ENCODE results near the gene MT1HL1. TPM values are rescaled to one million over a fixed set of nuclear protein-coding genes. Genes with fewer than 3 reads are reported as not detected.

MT1HL1 gene
- total and polyA plus RNA-seq, 4 donors = not detected

DNA sequence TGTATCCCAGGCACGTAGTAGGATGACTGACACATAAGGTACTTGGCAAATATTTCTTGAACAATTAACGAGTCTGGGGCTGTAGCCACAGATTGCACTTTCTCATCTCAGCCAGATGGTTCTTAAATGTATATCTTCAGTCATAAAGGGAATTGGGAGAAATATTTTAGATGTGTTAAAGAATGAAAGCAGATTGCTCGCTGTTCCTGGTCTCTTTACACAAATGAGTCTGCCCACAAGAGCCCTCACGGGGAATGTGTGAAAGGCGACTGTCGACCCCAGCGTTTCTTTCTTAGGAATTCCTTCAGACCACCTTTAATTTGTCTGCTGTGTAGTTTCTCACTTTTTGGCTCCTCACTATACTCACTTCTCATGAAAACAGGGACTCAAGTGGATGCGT lies 725 bp downstream of the MT1HL1 start:
- H3K27ac ChIP-seq (ENCODE audit: low read depth, low read length) = no peak overlapping the region
- no peak overlapping the region for H3K4me3 ChIP-seq (ENCODE audit: low read depth, low read length)
- no peaks in the 10 kb centered on the region for H3K27me3 ChIP-seq (ENCODE audit: control insufficient read depth, insufficient read depth, low read length)
- no peaks in the 10 kb centered on the region for H3K36me3 ChIP-seq (ENCODE audit: control insufficient read depth, insufficient read depth, low read length)
- no peaks in the 10 kb centered on the region for H3K9me3 ChIP-seq (ENCODE audit: control insufficient read depth, insufficient read depth, low read length)
- H3K4me1 ChIP-seq (ENCODE audit: control insufficient read depth, insufficient read depth, low read length) = no peaks in the 10 kb centered on the region
- DNase-seq (ENCODE audit: low read depth in 4 of 6, low spot score in 6 of 6) = peak in 1 of 6 donors; percentile 63
- WGBS (ENCODE audit: insufficient coverage) = 65% methylated on average over 2 of the region's 8 CpGs

- Histone ChIP-seq H3K27ac (ENCODE audit: low read depth, low read length) (no peak overlapping the region), H3K9me3 (ENCODE audit: control insufficient read depth, insufficient read depth, low read length) (no peaks in the 10 kb centered on the region), H3K4me3 (ENCODE audit: low read depth, low read length) (no peak overlapping the region), H3K27me3 (ENCODE audit: control insufficient read depth, insufficient read depth, low read length) (no peaks in the 10 kb centered on the region), H3K36me3 (ENCODE audit: control insufficient read depth, insufficient read depth, low read length) (no peaks in the 10 kb centered on the region), H3K4me1 (ENCODE audit: control insufficient read depth, insufficient read depth, low read length) (no peaks in the 10 kb centered on the region)
- no peak for DNase-seq (ENCODE audit: low read depth in 4 of 6, low spot score in 6 of 6)
- WGBS (ENCODE audit: insufficient coverage) = 67% methylated on average over 1 of the region's 4 CpGs
Observed at GRCh38 chr1:237000191-237000590, 4.0 kb downstream of the MT1HL1 start.

- peak in 1 of 6 donors; percentile 65 for DNase-seq (ENCODE audit: low read depth in 4 of 6, low spot score in 6 of 6)
- Histone ChIP-seq H3K36me3 (ENCODE audit: control insufficient read depth, insufficient read depth, low read length) (no peaks in the 10 kb centered on the region), H3K4me1 (ENCODE audit: control insufficient read depth, insufficient read depth, low read length) (no peaks in the 10 kb centered on the region), H3K27me3 (ENCODE audit: control insufficient read depth, insufficient read depth, low read length) (no peaks in the 10 kb centered on the region), H3K27ac (ENCODE audit: low read depth, low read length) (no peak overlapping the region), H3K4me3 (ENCODE audit: low read depth, low read length) (no peak overlapping the region), H3K9me3 (ENCODE audit: control insufficient read depth, insufficient read depth, low read length) (no peaks in the 10 kb centered on the region)
- no CpG with 5 or more reads among the region's 3 CpGs for WGBS (ENCODE audit: insufficient coverage)
Observed at GRCh38 chr1:236998546-236998945, 5.7 kb downstream of the MT1HL1 start.

DNA sequence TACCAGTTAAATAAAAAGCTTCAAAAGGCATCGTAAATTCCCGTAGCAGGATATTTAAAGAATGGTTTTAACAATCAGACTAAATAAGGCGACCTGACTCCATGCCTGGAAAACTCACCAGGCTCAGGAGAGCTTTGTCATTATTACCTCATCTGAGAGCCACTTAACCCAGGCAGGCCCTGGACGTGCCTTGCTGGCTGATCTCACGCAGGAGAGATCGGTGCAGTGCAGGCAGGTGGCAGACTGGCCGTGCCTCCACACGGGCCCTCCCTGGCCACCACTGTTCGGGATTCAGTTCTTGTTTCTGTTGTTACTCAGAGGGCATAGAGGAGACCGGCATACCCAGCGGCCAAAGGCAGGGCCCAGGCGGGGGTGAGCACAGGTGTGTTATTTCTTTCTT lies 6.4 kb downstream of the MT1HL1 start:
- no peaks in the 10 kb centered on the region for H3K4me1 ChIP-seq (ENCODE audit: control insufficient read depth, insufficient read depth, low read length)
- WGBS (ENCODE audit: insufficient coverage) = 56% methylated on average over 8 of the region's 12 CpGs
- DNase-seq (ENCODE audit: low read depth in 4 of 6, low spot score in 6 of 6) = peak in 1 of 6 donors; percentile 34
- no peaks in the 10 kb centered on the region for H3K36me3 ChIP-seq (ENCODE audit: control insufficient read depth, insufficient read depth, low read length)
- H3K27me3 ChIP-seq (ENCODE audit: control insufficient read depth, insufficient read depth, low read length) = no peaks in the 10 kb centered on the region
- H3K9me3 ChIP-seq (ENCODE audit: control insufficient read depth, insufficient read depth, low read length) = no peaks in the 10 kb centered on the region
- no peak overlapping the region for H3K27ac ChIP-seq (ENCODE audit: low read depth, low read length)
- H3K4me3 ChIP-seq (ENCODE audit: low read depth, low read length) = no peak overlapping the region

DNA sequence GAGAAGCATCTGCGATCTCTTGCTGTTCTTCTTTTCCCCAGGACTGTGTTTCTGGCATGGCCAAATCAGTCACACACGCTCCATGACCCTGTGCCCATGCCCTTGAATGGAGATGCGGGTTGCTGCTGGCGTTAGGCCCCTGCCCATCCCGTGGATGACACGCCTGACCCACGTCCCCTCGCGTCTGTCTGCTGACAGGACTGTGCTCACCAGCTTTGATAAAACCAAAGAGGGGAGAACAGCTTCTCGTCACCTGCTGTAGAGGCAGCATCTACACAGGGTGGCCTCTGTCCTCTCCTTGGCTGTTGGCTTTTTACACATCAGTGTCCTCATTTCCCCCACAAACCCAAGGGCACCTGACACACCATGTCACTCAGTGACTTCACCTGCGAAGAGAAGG lies 6.9 kb downstream of the MT1HL1 start:
- H3K27ac ChIP-seq (ENCODE audit: low read depth, low read length) = no peak overlapping the region
- DNase-seq (ENCODE audit: low read depth in 4 of 6, low spot score in 6 of 6) = no peak

GRCh38 chr1:236994450-236994849 lies 9.8 kb downstream of the MT1HL1 start:
- Histone ChIP-seq H3K4me1 (ENCODE audit: control insufficient read depth, insufficient read depth, low read length) (no peaks in the 10 kb centered on the region), H3K4me3 (ENCODE audit: low read depth, low read length) (no peak overlapping the region), H3K27me3 (ENCODE audit: control insufficient read depth, insufficient read depth, low read length) (no peaks in the 10 kb centered on the region), H3K9me3 (ENCODE audit: control insufficient read depth, insufficient read depth, low read length) (peaks cover 8% of the 10 kb centered on the region), H3K36me3 (ENCODE audit: control insufficient read depth, insufficient read depth, low read length) (no peaks in the 10 kb centered on the region), H3K27ac (ENCODE audit: low read depth, low read length) (no peak overlapping the region)
- no CpG with 5 or more reads among the region's 1 CpG for WGBS (ENCODE audit: insufficient coverage)
- DNase-seq (ENCODE audit: low read depth in 4 of 6, low spot score in 6 of 6) = no peak

More for the DNA sequence above, 6.9 kb downstream of the MT1HL1 start:
- WGBS (ENCODE audit: insufficient coverage) = 90% methylated on average over 11 of the region's 11 CpGs
- no peaks in the 10 kb centered on the region for H3K36me3 ChIP-seq (ENCODE audit: control insufficient read depth, insufficient read depth, low read length)
- H3K27me3 ChIP-seq (ENCODE audit: control insufficient read depth, insufficient read depth, low read length) = no peaks in the 10 kb centered on the region
- H3K9me3 ChIP-seq (ENCODE audit: control insufficient read depth, insufficient read depth, low read length) = no peaks in the 10 kb centered on the region
- no peak overlapping the region for H3K4me3 ChIP-seq (ENCODE audit: low read depth, low read length)
- no peaks in the 10 kb centered on the region for H3K4me1 ChIP-seq (ENCODE audit: control insufficient read depth, insufficient read depth, low read length)

- 83% methylated on average over 2 of the region's 8 CpGs for WGBS (ENCODE audit: insufficient coverage)
- Histone ChIP-seq H3K27ac (ENCODE audit: low read depth, low read length) (no peak overlapping the region), H3K4me3 (ENCODE audit: low read depth, low read length) (no peak overlapping the region), H3K36me3 (ENCODE audit: control insufficient read depth, insufficient read depth, low read length) (no peaks in the 10 kb centered on the region), H3K4me1 (ENCODE audit: control insufficient read depth, insufficient read depth, low read length) (no peaks in the 10 kb centered on the region), H3K9me3 (ENCODE audit: control insufficient read depth, insufficient read depth, low read length) (peaks cover 10% of the 10 kb centered on the region), H3K27me3 (ENCODE audit: control insufficient read depth, insufficient read depth, low read length) (no peaks in the 10 kb centered on the region)
- DNase-seq (ENCODE audit: low read depth in 4 of 6, low spot score in 6 of 6) = no peak
Observed at GRCh38 chr1:236992449-236992848, 11.8 kb downstream of the MT1HL1 start.

DNA sequence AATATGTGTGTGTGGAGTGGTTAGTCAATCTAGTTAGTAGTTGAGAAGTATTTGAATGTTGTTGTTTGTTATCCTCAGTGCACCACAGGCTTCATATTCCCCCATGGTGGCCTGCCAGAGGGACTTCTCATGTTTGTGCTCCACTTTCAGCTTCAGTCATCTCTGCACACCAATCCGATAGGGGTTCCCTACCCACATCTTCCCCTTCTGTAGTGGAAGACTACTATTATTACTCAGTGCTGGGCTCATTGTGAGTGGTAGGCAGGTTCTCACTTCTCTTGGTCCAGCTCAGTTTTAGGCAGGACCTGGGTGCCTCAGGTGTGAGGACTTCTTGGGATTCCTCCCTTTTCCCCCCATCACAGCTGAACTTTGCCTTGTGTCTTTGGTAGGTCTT lies 14.2 kb downstream of the MT1HL1 start:
- no peak overlapping the region for H3K4me3 ChIP-seq (ENCODE audit: low read depth, low read length)
- DNase-seq (ENCODE audit: low read depth in 4 of 6, low spot score in 6 of 6) = no peak
- H3K27me3 ChIP-seq (ENCODE audit: control insufficient read depth, insufficient read depth, low read length) = no peaks in the 10 kb centered on the region
- no peaks in the 10 kb centered on the region for H3K36me3 ChIP-seq (ENCODE audit: control insufficient read depth, insufficient read depth, low read length)
- no peaks in the 10 kb centered on the region for H3K4me1 ChIP-seq (ENCODE audit: control insufficient read depth, insufficient read depth, low read length)
- H3K9me3 ChIP-seq (ENCODE audit: control insufficient read depth, insufficient read depth, low read length) = peaks cover 10% of the 10 kb centered on the region
- H3K27ac ChIP-seq (ENCODE audit: low read depth, low read length) = no peak overlapping the region
- no CpG with 5 or more reads among the region's 1 CpG for WGBS (ENCODE audit: insufficient coverage)

DNA sequence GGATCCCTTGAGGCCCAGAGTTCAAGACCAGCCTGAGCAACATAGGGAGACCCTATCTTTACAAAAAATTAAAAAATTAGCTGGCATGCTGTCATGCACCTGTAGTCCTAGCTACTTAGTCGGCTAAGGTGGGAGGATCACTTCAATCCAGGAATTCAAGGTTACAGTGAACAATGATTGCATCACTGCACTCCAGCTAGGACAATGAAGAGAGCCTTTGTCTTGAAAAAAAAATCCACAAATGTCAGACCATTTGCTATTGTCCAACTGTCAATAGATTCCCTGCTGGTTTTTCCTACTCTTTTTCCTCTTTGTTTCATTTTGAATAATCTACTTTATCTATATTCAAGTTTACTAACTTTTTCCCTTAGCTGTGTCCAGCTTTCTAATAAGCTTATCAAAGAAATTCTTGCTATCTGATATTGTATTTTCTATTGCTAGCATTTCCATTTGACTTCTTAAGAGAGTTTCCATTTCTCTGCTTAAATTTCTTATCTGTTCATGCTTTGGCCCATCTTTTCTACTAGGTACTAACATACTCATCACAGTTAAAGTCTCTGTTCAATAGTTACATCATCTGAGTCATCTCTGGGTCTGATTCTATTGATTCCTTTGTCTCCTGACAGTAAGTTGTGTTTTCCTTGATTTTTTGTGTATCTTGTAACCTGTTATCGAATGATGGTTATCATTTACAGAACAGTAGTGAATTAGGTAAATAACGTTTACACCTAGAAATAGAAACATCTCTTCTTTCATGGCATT lies 14.8 kb downstream of the MT1HL1 start:
- Histone ChIP-seq H3K27me3 (ENCODE audit: control insufficient read depth, insufficient read depth, low read length) (no peaks in the 10 kb centered on the region), H3K36me3 (ENCODE audit: control insufficient read depth, insufficient read depth, low read length) (no peaks in the 10 kb centered on the region), H3K27ac (ENCODE audit: low read depth, low read length) (no peak overlapping the region), H3K4me3 (ENCODE audit: low read depth, low read length) (no peak overlapping the region), H3K4me1 (ENCODE audit: control insufficient read depth, insufficient read depth, low read length) (no peaks in the 10 kb centered on the region), H3K9me3 (ENCODE audit: control insufficient read depth, insufficient read depth, low read length) (peaks cover 10% of the 10 kb centered on the region)
- 83% methylated on average over 1 of the region's 3 CpGs for WGBS (ENCODE audit: insufficient coverage)
- DNase-seq (ENCODE audit: low read depth in 4 of 6, low spot score in 6 of 6) = no peak

- Histone ChIP-seq H3K36me3 (ENCODE audit: control insufficient read depth, insufficient read depth, low read length) (no peaks in the 10 kb centered on the region), H3K27ac (ENCODE audit: low read depth, low read length) (no peak overlapping the region), H3K4me1 (ENCODE audit: control insufficient read depth, insufficient read depth, low read length) (no peaks in the 10 kb centered on the region), H3K4me3 (ENCODE audit: low read depth, low read length) (no peak overlapping the region), H3K27me3 (ENCODE audit: control insufficient read depth, insufficient read depth, low read length) (no peaks in the 10 kb centered on the region), H3K9me3 (ENCODE audit: control insufficient read depth, insufficient read depth, low read length) (no peaks in the 10 kb centered on the region)
- DNase-seq (ENCODE audit: low read depth in 4 of 6, low spot score in 6 of 6) = no peak
Observed at GRCh38 chr1:236983818-236984217, 20.4 kb downstream of the MT1HL1 start.

All from spinal cord (tissue), 10 donors.